MM.1S (cell line): ENCODE measurements around the gene SUZ12.

ENCODE experiments used
- EZH2 ChIP-seq: fragments of 300-600 bp; sonication (generic); optimal IDR thresholded peaks from 2 replicates; pipeline ENCODE3; 2017; ENCODE audit warnings: low read depth, mild to moderate bottlenecking, antibody characterized with exemption, low read length, mixed read lengths
- TF ChIP-seq, protein P1 (sequence below): fragments of 300-600 bp; sonication (generic); IDR thresholded peaks from 2 replicates; pipeline ENCODE4 v1.5.1; 2016; ENCODE audit warnings: antibody characterized with exemption, low read length, mixed read lengths

DNA sequence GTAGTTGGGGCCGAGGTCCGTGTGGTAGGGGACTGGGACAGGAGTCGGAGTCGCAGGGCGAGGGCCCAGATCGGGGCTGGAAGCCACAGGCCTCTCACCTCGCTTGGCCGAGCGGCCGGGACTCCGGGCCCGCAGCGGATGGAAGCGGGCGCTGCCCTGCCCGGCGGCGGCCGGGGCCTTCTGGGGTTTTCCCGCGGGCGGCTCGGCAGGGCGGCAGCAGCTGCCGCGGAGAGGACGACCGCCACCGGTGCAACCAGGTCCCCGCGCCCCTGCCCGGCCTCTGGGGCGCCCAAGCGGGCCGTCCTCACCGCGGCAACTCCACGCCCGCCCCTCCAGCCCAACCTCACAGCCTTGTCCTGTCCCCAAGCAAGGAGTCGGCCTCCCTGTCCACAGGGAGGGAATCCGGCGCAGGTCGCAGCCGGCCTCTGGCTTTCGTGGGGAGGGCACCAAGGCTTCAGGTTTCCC is 19.7 kb upstream of the SUZ12 start:
- TF ChIP-seq, protein P1, sequence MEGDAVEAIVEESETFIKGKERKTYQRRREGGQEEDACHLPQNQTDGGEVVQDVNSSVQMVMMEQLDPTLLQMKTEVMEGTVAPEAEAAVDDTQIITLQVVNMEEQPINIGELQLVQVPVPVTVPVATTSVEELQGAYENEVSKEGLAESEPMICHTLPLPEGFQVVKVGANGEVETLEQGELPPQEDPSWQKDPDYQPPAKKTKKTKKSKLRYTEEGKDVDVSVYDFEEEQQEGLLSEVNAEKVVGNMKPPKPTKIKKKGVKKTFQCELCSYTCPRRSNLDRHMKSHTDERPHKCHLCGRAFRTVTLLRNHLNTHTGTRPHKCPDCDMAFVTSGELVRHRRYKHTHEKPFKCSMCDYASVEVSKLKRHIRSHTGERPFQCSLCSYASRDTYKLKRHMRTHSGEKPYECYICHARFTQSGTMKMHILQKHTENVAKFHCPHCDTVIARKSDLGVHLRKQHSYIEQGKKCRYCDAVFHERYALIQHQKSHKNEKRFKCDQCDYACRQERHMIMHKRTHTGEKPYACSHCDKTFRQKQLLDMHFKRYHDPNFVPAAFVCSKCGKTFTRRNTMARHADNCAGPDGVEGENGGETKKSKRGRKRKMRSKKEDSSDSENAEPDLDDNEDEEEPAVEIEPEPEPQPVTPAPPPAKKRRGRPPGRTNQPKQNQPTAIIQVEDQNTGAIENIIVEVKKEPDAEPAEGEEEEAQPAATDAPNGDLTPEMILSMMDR: no peak
- TF ChIP-seq EZH2: no peak
